SK-N-SH (cell line): Measurements from ENCODE around the gene DNAJA1. TPM values are rescaled to one million over a fixed set of nuclear protein-coding genes. Genes with fewer than 3 reads are reported as not detected.

ENCODE experiments used
- CTCF ChIA-PET: fragments of 300-600, 350-600 bp; formaldehyde crosslinking; extraction: SDS; loops from one replicate; lab custom pipeline; 2021; lab: Yijun Ruan, JAX
- POLR2A ChIA-PET: fragments of 350-600 bp; sonication (Branson Sonifier 250); formaldehyde crosslinking; extraction: SDS; loops from one replicate; lab custom pipeline; 2020; ENCODE audit warnings: antibody characterized with exemption, inconsistent platforms; lab: Yijun Ruan, JAX
- DNase-seq: peaks from one replicate; pipeline ENCODE4 v3.0.0; 2012
- H2AFZ ChIP-seq: fragments of 200-600 bp; sonication (generic); 2 replicates; pipeline ENCODE4 v1.8.1; 2016; ENCODE audit warnings: antibody characterized with exemption, mild to moderate bottlenecking, low read depth
- H3F3A ChIP-seq: fragments of 200-600 bp; sonication (generic); replicated peaks from 2 replicates; pipeline ENCODE3; 2016; ENCODE audit warnings: antibody characterized with exemption, mild to moderate bottlenecking; ENCODE audit not compliant: insufficient read depth
- H3K27ac ChIP-seq, 2 experiments: fragments of 200-500 bp in 1 of 2; fragments of 200-600 bp in 1 of 2; sonication (Bioruptor generic) in 1 of 2; sonication (generic), shearing (Covaris generic) in 1 of 2; 2 replicates each; pipeline versions ENCODE4 v1.5.1 to v1.6.1; 2014 to 2016; ENCODE audit warnings: low read depth in 2 of 2, inconsistent platforms in 1 of 2, low read length in 1 of 2, mild to moderate bottlenecking in 1 of 2, mixed read lengths in 1 of 2
- H3K27me3 ChIP-seq: fragments of 200-600 bp; sonication (generic), shearing (Covaris generic); 2 replicates; pipeline ENCODE4 v1.6.1; 2016; ENCODE audit warnings: mixed run types; ENCODE audit not compliant: insufficient read depth
- H3K36me3 ChIP-seq, 2 experiments: fragments of 200-500 bp in 1 of 2; fragments of 200-600 bp in 1 of 2; sonication (Bioruptor generic) in 1 of 2; sonication (generic) in 1 of 2; replicated peaks in 1 of 2; 2 replicates each; pipeline versions ENCODE3 to v1.5.1; 2014 to 2016; ENCODE audit warnings: low read length in 1 of 2, mild to moderate bottlenecking in 1 of 2; ENCODE audit not compliant: insufficient read depth in 2 of 2, control insufficient read depth in 1 of 2
- H3K4me1 ChIP-seq, 2 experiments: fragments of 200-500 bp in 1 of 2; fragments of 200-600 bp in 1 of 2; sonication (Bioruptor generic) in 1 of 2; sonication (generic), shearing (Covaris generic) in 1 of 2; 2 replicates each; pipeline versions ENCODE4 v1.5.1 to v1.6.1; 2014 to 2016; ENCODE audit warnings: low read depth in 1 of 2, low read length in 1 of 2, mixed run types in 1 of 2; ENCODE audit not compliant: insufficient read depth in 2 of 2, control insufficient read depth in 1 of 2
- H3K4me2 ChIP-seq: fragments of 200-600 bp; sonication (generic), shearing (Covaris generic); 2 replicates; pipeline ENCODE4 v1.6.1; 2017; ENCODE audit warnings: mixed run types
- H3K4me3 ChIP-seq, 2 experiments: fragments of 200-500 bp in 1 of 2; fragments of 200-600 bp in 1 of 2; sonication (Bioruptor generic) in 1 of 2; sonication (generic), shearing (Covaris generic) in 1 of 2; 2 replicates each; pipeline versions ENCODE4 v1.5.1 to v1.8.1; 2014 to 2016; ENCODE audit warnings: low read depth in 2 of 2, inconsistent platforms in 1 of 2, low read length in 1 of 2, mild to moderate bottlenecking in 1 of 2, mixed read lengths in 1 of 2, moderate library complexity in 1 of 2
- H3K79me2 ChIP-seq: fragments of 200-600 bp; sonication (generic); 2 replicates; pipeline ENCODE4 v1.8.1; 2017; ENCODE audit warnings: mild to moderate bottlenecking; ENCODE audit not compliant: insufficient read depth
- H3K9ac ChIP-seq: fragments of 200-600 bp; sonication (generic); 2 replicates; pipeline ENCODE4 v1.6.1; 2017; ENCODE audit warnings: mixed run types
- H3K9me2 ChIP-seq: fragments of 200-600 bp; sonication (generic); 2 replicates; pipeline ENCODE4 v1.6.1; 2017; ENCODE audit warnings: mixed run types
- H3K9me3 ChIP-seq: fragments of 200-600 bp; sonication (generic); 2 replicates; pipeline ENCODE4 v1.6.1; 2017; ENCODE audit warnings: mixed run types, mild to moderate bottlenecking, moderate library complexity
- H4K20me1 ChIP-seq: fragments of 200-600 bp; sonication (generic); 2 replicates; pipeline ENCODE4 v1.6.1; 2017; ENCODE audit warnings: mild to moderate bottlenecking, mixed run types; ENCODE audit not compliant: insufficient read depth
- CHD2 ChIP-seq: fragments of 150-350 bp; IDR thresholded peaks from 2 replicates; pipeline ENCODE4 v1.6.1; 2018; ENCODE audit warnings: low read length; ENCODE audit not compliant: partially characterized antibody
- EZH2phosphoT487 ChIP-seq: fragments of 200-600 bp; sonication (generic); IDR thresholded peaks from 2 replicates; pipeline ENCODE4 v1.6.1; 2017; ENCODE audit warnings: low read depth, mixed run types, mild to moderate bottlenecking, antibody characterized with exemption, moderate library complexity, borderline replicate concordance
- GABPA ChIP-seq: IDR thresholded peaks from 2 replicates; pipeline ENCODE4 v1.4.0; 2012; ENCODE audit warnings: low read depth, mild to moderate bottlenecking
- IRF3 ChIP-seq: fragments of 150-350 bp; IDR thresholded peaks from 2 replicates; pipeline ENCODE4 v1.6.1; 2016; ENCODE audit warnings: mild to moderate bottlenecking, low read depth, low read length
- NRF1 ChIP-seq: IDR thresholded peaks from 2 replicates; pipeline ENCODE4 v1.6.1; 2012; ENCODE audit warnings: low read depth, mild to moderate bottlenecking, low read length
- RAD21 ChIP-seq: IDR thresholded peaks from 2 replicates; pipeline ENCODE4 v1.6.1; 2012; ENCODE audit warnings: mild to moderate bottlenecking, low read length
- SIN3A ChIP-seq: IDR thresholded peaks from 2 replicates; pipeline ENCODE4 v1.6.1; 2012; ENCODE audit warnings: low read depth, mild to moderate bottlenecking, low read length, moderate library complexity, borderline replicate concordance
- USF2 ChIP-seq: fragments of 150-350 bp; IDR thresholded peaks from 2 replicates; pipeline ENCODE4 v1.6.1; 2017; ENCODE audit warnings: antibody characterized with exemption, low read length, low read depth, borderline replicate concordance
- ZBTB33 ChIP-seq: IDR thresholded peaks from 2 replicates; pipeline ENCODE4 v1.4.0; 2012; ENCODE audit warnings: low read depth, borderline replicate concordance
- WGBS: methylation state at CpG from one replicate; pipeline ENCODE4 v1.1.6; 2017; ENCODE audit warnings: low lambda C conversion rate; 5-methylcytosine and 5-hydroxymethylcytosine counted together
- polyA plus RNA-seq, 3 experiments: library from polyadenylated mRNA; depleted of rRNA; stranded (reverse); fragments of >200 nt; gene quantifications; 2 replicates each; pipeline ENCODE4 v1.2.3, GENCODE V29; 2012

DNAJA1 gene
- polyA plus RNA-seq, 1 of the 3 experiments (the other 2 are of a cell fraction), result 103 TPM

- POLR2A ChIA-PET, result no interaction called here
- TF ChIP-seq RAD21, result no peak
- TF ChIP-seq EZH2phosphoT487, result no peak
- TF ChIP-seq CHD2, result no peak
- TF ChIP-seq IRF3, result no peak
- TF ChIP-seq SIN3A, result no peak
- no peak for TF ChIP-seq ZBTB33
- no peak for TF ChIP-seq NRF1
- TF ChIP-seq GABPA, result no peak
Measured at GRCh38 chr9:33007755-33008154, 17.3 kb upstream of the DNAJA1 start.

GRCh38 chr9:33011831-33012230 is 13.2 kb upstream of the DNAJA1 start:
- H3K4me2 ChIP-seq, result no peak overlapping the region
- no peaks in the 10 kb centered on the region for H3K27me3 ChIP-seq
- CTCF ChIA-PET, result no interaction called here
- no peaks in the 10 kb centered on the region for H3K79me2 ChIP-seq
- H2AFZ ChIP-seq, result no peak overlapping the region
- no peaks in the 10 kb centered on the region for H3K9me3 ChIP-seq
- TF ChIP-seq USF2 (no peak), IRF3 (no peak), EZH2phosphoT487 (no peak)
- no peaks in the 10 kb centered on the region for H3K4me1 ChIP-seq
- no peaks in the 10 kb centered on the region for H3K36me3 ChIP-seq
- H3K9ac ChIP-seq, result no peak overlapping the region
- no peaks in the 10 kb centered on the region for H4K20me1 ChIP-seq
- POLR2A ChIA-PET, result interaction anchor here (3.2 kb wide), 1 partner anchor 13 kb away, joined by 11 read pairs; the partner anchor contains the start of gene DNAJA1
- H3K9me2 ChIP-seq, result no peaks in the 10 kb centered on the region
- peaks cover under 1% of the 10 kb centered on the region for H3F3A ChIP-seq
- WGBS, result 86% methylated on average over 3 of the region's 3 CpGs
- no peak for DNase-seq
- H3K4me3 ChIP-seq, result no peak overlapping the region
- no peak overlapping the region for H3K27ac ChIP-seq

More at GRCh38 chr9:33007755-33008154, 17.3 kb upstream of the DNAJA1 start:
- no peak overlapping the region for H2AFZ ChIP-seq
- no peaks in the 10 kb centered on the region for H3K36me3 ChIP-seq
- no peaks in the 10 kb centered on the region for H3K9me3 ChIP-seq
- H3K4me1 ChIP-seq, result no peaks in the 10 kb centered on the region
- 90% methylated on average over 4 of the region's 4 CpGs for WGBS
- CTCF ChIA-PET, result interaction anchor here (1.5 kb wide), 1 partner anchor 9 kb away, joined by 4 read pairs; no protein-coding TSS in a partner anchor
- no peak for DNase-seq
- H3K4me3 ChIP-seq, result no peak overlapping the region
- no peaks in the 10 kb centered on the region for H3K79me2 ChIP-seq
- H3K9me2 ChIP-seq, result no peaks in the 10 kb centered on the region
- H3K4me2 ChIP-seq, result no peak overlapping the region
- H3K27ac ChIP-seq, result no peak overlapping the region
- no peaks in the 10 kb centered on the region for H3F3A ChIP-seq
- H3K27me3 ChIP-seq, result no peaks in the 10 kb centered on the region
- H3K9ac ChIP-seq, result no peak overlapping the region
- H4K20me1 ChIP-seq, result no peaks in the 10 kb centered on the region
